Astrocyte of the spinal cord (primary cell): ENCODE results near the gene CSF2.

Experiments
- DNase-seq: peaks from one replicate; pipeline ENCODE4 v3.0.0; 2011; ENCODE audit warnings: low read depth, low spot score
- H3K4me3 ChIP-seq: 2 replicates; pipeline ENCODE4 v1.5.1; 2011; ENCODE audit warnings: low read depth, mild to moderate bottlenecking, low read length, moderate library complexity
- CTCF ChIP-seq: IDR thresholded peaks from 2 replicates; pipeline ENCODE4 v1.5.1; 2012; ENCODE audit warnings: low read depth, mild to moderate bottlenecking, low read length, inconsistent platforms
- in situ Hi-C: cut with HindIII; loops from 2 replicates; pipeline ENCODE4 v1.10.0; 2017; ENCODE audit warnings: low sequenced_read_pairs

Gene CSF2

DNA sequence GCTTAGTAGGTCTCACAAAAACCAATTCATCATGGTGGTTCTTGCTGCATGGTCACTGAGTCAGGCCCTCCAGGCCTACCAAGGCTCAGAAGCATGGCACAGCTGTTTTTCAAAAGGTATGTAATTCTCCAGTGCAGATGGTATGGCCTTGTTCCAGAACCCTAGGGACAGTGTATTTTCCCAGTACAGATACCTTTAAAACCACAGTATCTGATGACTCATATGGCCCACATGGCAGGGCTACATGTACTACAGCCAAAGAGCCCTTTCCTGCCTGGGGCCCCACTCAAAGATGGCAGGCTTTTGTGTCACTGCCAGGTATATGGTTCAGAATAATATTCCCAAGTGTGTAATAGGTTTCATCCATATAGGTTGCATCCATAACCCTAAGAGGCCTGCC lies 16.5 kb downstream of the CSF2 start:
- no peak overlapping the region for H3K4me3 ChIP-seq
- no peak for TF ChIP-seq CTCF
- in situ Hi-C loops = no loop called here
- DNase-seq = peak; percentile 93

DNA sequence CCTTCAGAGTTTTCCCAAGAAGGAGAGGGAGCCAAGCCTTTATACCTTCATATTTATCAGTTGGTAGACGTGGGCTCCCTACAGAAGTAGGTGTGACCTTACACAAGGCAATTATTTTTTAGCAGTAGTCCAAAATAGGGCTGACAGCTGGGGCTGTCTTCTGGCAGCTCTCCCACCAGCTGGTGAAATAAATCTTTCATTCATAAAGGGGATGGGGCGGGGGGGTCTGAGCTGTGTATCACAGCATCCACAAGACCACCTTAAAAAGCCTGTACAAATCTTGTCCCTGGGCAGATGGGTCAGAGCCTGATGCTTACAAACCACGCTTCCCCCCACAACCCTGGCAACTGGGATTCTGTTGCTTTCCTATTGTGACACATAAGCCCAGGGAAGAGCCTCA lies 19.7 kb downstream of the CSF2 start:
- DNase-seq = no peak
- H3K4me3 ChIP-seq = no peak overlapping the region
- in situ Hi-C loops = no loop called here
- no peak for TF ChIP-seq CTCF

DNA sequence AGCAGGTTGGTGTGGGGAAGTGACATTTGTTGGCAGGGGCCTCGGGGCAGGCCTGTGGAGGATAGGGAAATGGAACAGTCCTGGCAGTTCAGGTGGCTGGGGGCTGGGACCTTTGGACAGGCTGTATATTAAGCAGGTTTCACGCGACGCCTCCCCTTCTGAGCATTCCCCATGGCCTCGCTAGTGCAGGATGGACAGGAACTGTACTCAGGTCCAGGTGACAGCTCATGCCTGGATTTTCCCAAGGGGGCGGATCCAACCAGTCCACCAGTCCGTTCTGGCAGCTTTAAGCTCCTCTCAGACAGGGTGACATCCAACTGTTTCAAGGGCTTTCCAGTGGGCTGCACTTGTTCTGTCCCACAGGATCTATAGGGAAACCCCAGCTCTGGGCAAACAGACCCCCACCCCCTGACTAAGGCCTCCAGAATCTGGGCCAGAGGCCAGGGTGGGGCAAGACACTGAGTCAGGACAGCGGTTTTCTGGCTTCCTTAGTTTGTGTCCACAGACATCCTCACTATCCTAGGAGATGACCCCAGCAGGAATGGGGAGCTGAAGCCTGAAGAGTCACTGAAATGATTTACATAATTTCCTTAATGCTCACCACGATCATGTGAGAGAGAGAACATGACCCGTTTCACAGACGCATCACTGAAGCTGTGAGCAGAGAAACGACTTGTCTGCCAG lies 20.9 kb downstream of the CSF2 start:
- H3K4me3 ChIP-seq = no peak overlapping the region
- no peak for TF ChIP-seq CTCF

DNA sequence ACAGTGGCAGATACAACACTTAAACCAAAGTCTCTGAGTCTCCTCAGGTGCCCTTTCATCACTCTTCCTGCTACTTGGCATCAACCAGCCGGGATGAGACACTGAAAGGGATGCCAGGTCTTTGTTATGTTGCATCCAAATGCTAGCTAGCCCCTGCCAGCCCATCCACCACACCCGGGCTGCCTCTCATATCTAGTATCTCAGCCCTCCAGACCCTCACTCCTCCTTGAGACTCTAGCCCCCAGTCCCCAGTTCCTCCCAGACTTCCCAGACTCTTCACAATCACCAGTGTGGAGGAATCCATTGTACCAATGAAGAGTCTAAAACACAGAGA lies 21.5 kb downstream of the CSF2 start:
- in situ Hi-C loops = no loop called here
- no peak for DNase-seq
- no peak overlapping the region for H3K4me3 ChIP-seq
- no peak for TF ChIP-seq CTCF

More for the DNA sequence above, 20.9 kb downstream of the CSF2 start:
- in situ Hi-C loops = no loop called here
- peak; percentile 89 for DNase-seq

- H3K4me3 ChIP-seq = no peak overlapping the region
Measured at GRCh38 chr5:132095424-132095972, 21.9 kb downstream of the CSF2 start.

DNA sequence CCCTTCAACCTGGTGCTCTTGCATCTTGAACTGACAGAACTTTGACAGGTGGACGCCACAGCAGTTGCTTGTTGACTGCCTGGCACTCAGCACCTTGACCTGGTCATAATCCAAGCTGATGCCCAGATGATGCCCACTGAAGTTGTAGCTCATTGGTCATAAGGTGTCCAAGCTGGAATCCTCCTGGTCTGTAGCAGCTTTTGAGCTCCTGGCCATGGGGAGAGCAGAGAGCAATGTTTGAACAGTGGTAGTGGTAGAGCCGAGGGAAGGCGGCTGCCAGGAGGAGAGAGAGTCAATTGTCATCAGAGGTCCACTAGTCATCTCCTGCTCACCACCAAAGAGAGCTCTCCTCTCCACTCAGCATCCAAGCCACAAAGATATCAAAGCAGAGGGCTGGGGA lies 23.3 kb downstream of the CSF2 start:
- H3K4me3 ChIP-seq = no peak overlapping the region
- in situ Hi-C loops = no loop called here
- no peak for TF ChIP-seq CTCF
- DNase-seq = no peak

More at GRCh38 chr5:132095424-132095972, 21.9 kb downstream of the CSF2 start:
- DNase-seq = no peak
- TF ChIP-seq CTCF = no peak
- in situ Hi-C loops = no loop called here

- H3K4me3 ChIP-seq = no peak overlapping the region
- DNase-seq = no peak
- TF ChIP-seq CTCF = no peak
- in situ Hi-C loops = no loop called here
Measured at GRCh38 chr5:132098151-132098594, 24.6 kb downstream of the CSF2 start.
